Endothelial cell of umbilical vein (primary cell): ENCODE results near the gene TMEM204. TPM values are rescaled to one million over a fixed set of nuclear protein-coding genes. Genes with fewer than 3 reads are reported as not detected.

Experiments
- BruUV-seq: library from RNA; stranded (reverse); fragments of 400-500 nt; replicated peaks from 2 replicates; lab custom pipeline; 2021; lab: Mats Ljungman, UMichigan
- CTCF ChIA-PET: fragments of 300-600, 350-600 bp; sonication (Branson Sonifier 250); formaldehyde crosslinking; loops from one replicate; lab custom pipeline; 2021; ENCODE audit warnings: antibody characterized with exemption, inconsistent platforms; lab: Charles Lee
- POLR2A ChIA-PET: fragments of 300-600, 350-600 bp; sonication (Branson Sonifier 250); formaldehyde crosslinking; loops from one replicate; lab custom pipeline; 2021; ENCODE audit warnings: antibody characterized with exemption, inconsistent platforms; lab: Charles Lee
- DNase-seq: peaks from one replicate; pipeline ENCODE4 v3.0.0-alpha.2; 2011; ENCODE audit warnings: low read depth, low spot score
- FAIRE-seq: peaks from 2 replicates; lab custom pipeline; 2011; peaks lifted over from hg19 to GRCh38; lab: Jason Lieb, UNC
- H2AFZ ChIP-seq: 2 replicates; pipeline ENCODE4 v1.6.0; 2012; ENCODE audit warnings: low read depth, low read length, control low read depth, inconsistent platforms
- H3K27ac ChIP-seq: 2 replicates; pipeline ENCODE4 v1.5.1; 2011; ENCODE audit warnings: low read depth, mild to moderate bottlenecking, control low read depth, low read length, moderate library complexity; ENCODE audit not compliant: insufficient read depth
- H3K27me3 ChIP-seq, 2 experiments: 2 replicates each; pipeline versions ENCODE4 v1.6.0 to v1.6.1; 2011; ENCODE audit warnings: low read length in 2 of 2, mixed read lengths in 1 of 2; ENCODE audit not compliant: control insufficient read depth in 2 of 2, insufficient read depth in 2 of 2
- H3K36me3 ChIP-seq, 2 experiments: 2 replicates in 1 of 2; 3 replicates in 1 of 2; pipeline ENCODE4 v1.5.1; 2011; ENCODE audit warnings: low read length in 2 of 2, mild to moderate bottlenecking in 1 of 2, moderate library complexity in 1 of 2; ENCODE audit not compliant: control insufficient read depth in 2 of 2, insufficient read depth in 2 of 2; ENCODE audit errors: extremely low read depth in 1 of 2
- H3K4me1 ChIP-seq: 3 replicates; pipeline ENCODE4 v1.5.1; 2011; ENCODE audit warnings: mild to moderate bottlenecking, low read length; ENCODE audit not compliant: control insufficient read depth, insufficient read depth; ENCODE audit errors: extremely low read depth
- H3K4me2 ChIP-seq: 2 replicates; pipeline ENCODE4 v1.6.1; 2011; ENCODE audit warnings: low read length, control low read depth, mixed read lengths; ENCODE audit not compliant: insufficient read depth
- H3K4me3 ChIP-seq, 3 experiments: fragments of 200-600 bp in 1 of 3; sonication (generic), shearing (Covaris generic) in 1 of 3; replicated peaks in 1 of 3; 2 replicates each; pipeline ENCODE4 v1.5.1; 2011 to 2016; ENCODE audit warnings: control low read depth in 3 of 3, low read length in 3 of 3, mild to moderate bottlenecking in 2 of 3, inconsistent platforms in 1 of 3, low read depth in 1 of 3, moderate library complexity in 1 of 3; ENCODE audit not compliant: insufficient read depth in 1 of 3
- H3K79me2 ChIP-seq: 2 replicates; pipeline ENCODE4 v1.6.0; 2012; ENCODE audit warnings: low read length, inconsistent platforms; ENCODE audit not compliant: control insufficient read depth, insufficient read depth
- H3K9ac ChIP-seq: replicated peaks from 2 replicates; pipeline ENCODE3; 2011; ENCODE audit warnings: low read length, control low read depth; ENCODE audit not compliant: insufficient read depth; ENCODE audit errors: extremely low read depth
- H3K9me1 ChIP-seq: replicated peaks from 3 replicates; pipeline ENCODE4 v1.6.0; 2011; ENCODE audit warnings: mild to moderate bottlenecking, low read length; ENCODE audit not compliant: control insufficient read depth, insufficient read depth; ENCODE audit errors: extremely low read depth
- H3K9me3 ChIP-seq: replicated peaks from 2 replicates; pipeline ENCODE4 v1.5.1; 2012; ENCODE audit warnings: low read length, inconsistent platforms; ENCODE audit not compliant: control insufficient read depth, insufficient read depth
- H4K20me1 ChIP-seq: replicated peaks from 2 replicates; pipeline ENCODE3; 2011; ENCODE audit warnings: mild to moderate bottlenecking, low read length; ENCODE audit not compliant: control insufficient read depth, insufficient read depth; ENCODE audit errors: extremely low read depth
- CTCF ChIP-seq, 2 donors: IDR thresholded peaks; 1 replicate in 1 of 2; 2 replicates in 1 of 2; pipeline ENCODE4 v1.5.1; 2011; ENCODE audit warnings: low read length in 2 of 2, mild to moderate bottlenecking in 2 of 2, moderate library complexity in 2 of 2, control low read depth in 1 of 2, inconsistent platforms in 1 of 2, low read depth in 1 of 2; ENCODE audit not compliant: insufficient read depth in 1 of 2; ENCODE audit errors: extremely low read depth in 1 of 2
- EZH2 ChIP-seq: IDR thresholded peaks from 2 replicates; pipeline ENCODE4 v1.6.1; 2012; ENCODE audit warnings: borderline replicate concordance, low read depth, mild to moderate bottlenecking, moderate library complexity, low read length, inconsistent platforms; ENCODE audit not compliant: severe bottlenecking
- FOS ChIP-seq: IDR thresholded peaks from 2 replicates; pipeline ENCODE4 v1.6.1; 2011; ENCODE audit warnings: mild to moderate bottlenecking, low read length, moderate library complexity, borderline replicate concordance; ENCODE audit not compliant: insufficient read depth
- GATA2 ChIP-seq: IDR thresholded peaks from 2 replicates; pipeline ENCODE4 v1.7.0; 2011; ENCODE audit warnings: low read depth, mild to moderate bottlenecking, moderate library complexity, mixed read lengths, low read length; ENCODE audit not compliant: insufficient read length, insufficient read depth
- JUN ChIP-seq: IDR thresholded peaks from 2 replicates; pipeline ENCODE4 v1.6.1; 2011; ENCODE audit warnings: borderline replicate concordance, low read depth; ENCODE audit not compliant: insufficient read length, insufficient read depth
- MAX ChIP-seq: IDR thresholded peaks from 2 replicates; pipeline ENCODE4 v1.6.1; 2011; ENCODE audit not compliant: insufficient read depth, insufficient read length
- MYC ChIP-seq: IDR thresholded peaks from one replicate; pipeline ENCODE4 v1.6.1; 2011; ENCODE audit warnings: mild to moderate bottlenecking, low read depth, low read length
- POLR2A ChIP-seq: IDR thresholded peaks from 2 replicates; pipeline ENCODE4 v1.6.1; 2012; ENCODE audit warnings: low read depth, mild to moderate bottlenecking, control low read depth, low read length
- POLR2AphosphoS5 ChIP-seq: IDR thresholded peaks from 2 replicates; pipeline ENCODE4 v1.6.1; 2012; ENCODE audit warnings: low read depth, mild to moderate bottlenecking, control low read depth, low read length, moderate library complexity; ENCODE audit not compliant: insufficient read depth
- dilution Hi-C: fragments of 300-500 bp; cut with MboI; formaldehyde crosslinking; loops from one replicate; pipeline ENCODE4 v1.15.0; 2019; ENCODE audit warnings: low sequenced_read_pairs; ENCODE audit not compliant: extremely low pct_ligation_motif_present
- intact Hi-C: fragments of 100-400 bp; cut with micrococcal nuclease; formaldehyde crosslinking; loops from one replicate; pipeline ENCODE4 v1.10.0; 2022
- polyA plus RNA-seq, 4 experiments: library from polyadenylated mRNA; depleted of rRNA in 3 of 4; stranded (reverse) in 3 of 4; unstranded in 1 of 4; fragments of >200 nt; gene quantifications; 2 replicates each; pipeline versions ENCODE4 v1.2.1 to v1.2.3, GENCODE V29; 2011 to 2012; ENCODE audit warnings: missing spikeins in 1 of 4
- total RNA-seq: library from RNA; stranded (reverse); gene quantifications from 2 replicates; pipeline ENCODE4 v1.2.3, GENCODE V29; 2021

The TMEM204 gene
- total and polyA plus RNA-seq, 2 donors (not counting 3 experiments of a cell fraction or from before 2014, with no cell fraction given): 32.5 to 50.7 TPM

- no peaks in the 10 kb centered on the region for H3K9me1 ChIP-seq
- peaks cover 19% of the 10 kb centered on the region for H3K79me2 ChIP-seq
- no peak overlapping the region for H3K4me2 ChIP-seq
- no peaks in the 10 kb centered on the region for H3K27me3 ChIP-seq
- no peaks in the 10 kb centered on the region for H4K20me1 ChIP-seq
- FAIRE-seq: no peak
- H3K9ac ChIP-seq: no peak overlapping the region
- dilution Hi-C loops: no loop called here
- no peak overlapping the region for H3K4me3 ChIP-seq
- H3K9me3 ChIP-seq: no peaks in the 10 kb centered on the region
- H3K27ac ChIP-seq: no peak overlapping the region
- TF ChIP-seq MAX (no peak), EZH2 (no peak), FOS (no peak), MYC (no peak), GATA2 (no peak), POLR2AphosphoS5 (no peak), POLR2A (no peak), JUN (no peak), CTCF (IDR thresholded peaks at IDR 0.05; ENCODE audit: extremely low read depth in 1 of 2, insufficient read depth in 1 of 2, low read depth in 1 of 2, low read length in 2 of 2) (no peak)
- intact Hi-C loops: no loop called here
- DNase-seq: no peak
- POLR2A ChIA-PET: no interaction called here
- peaks cover 3 to 17% of the 10 kb centered on the region in 2 experiments for H3K36me3 ChIP-seq
- peaks cover 15% of the 10 kb centered on the region for H3K4me1 ChIP-seq
- no peak overlapping the region for H2AFZ ChIP-seq
- BruUV-seq: no TSS peak
- CTCF ChIA-PET: no interaction called here
Measured at GRCh38 chr16:1495889-1496262, 37.6 kb upstream of the TMEM204 start.
